Activated CD4-positive, alpha-beta memory T cell treated with anti-CD3 and anti-CD28 coated beads, Interleukin-2, amount 10 ng/mL, durations not matched to agents 7 days and 5 days (primary cell): ENCODE results near the gene BSPH1. TPM values are rescaled to one million over a fixed set of nuclear protein-coding genes. Genes with fewer than 3 reads are reported as not detected.
"Not testable (repeated sequence)": the region's sequence is repeated elsewhere in the genome, so short reads cannot be mapped to it uniquely, and the experiment has no call there.

Experiments
- CTCF ChIA-PET: fragments of 350-600 bp; sonication (Branson Sonifier 250); formaldehyde crosslinking; loops from one replicate; lab custom pipeline; 2021; ENCODE audit warnings: antibody characterized with exemption, inconsistent platforms; lab: Charles Lee
- POLR2A ChIA-PET: fragments of 350-600 bp; sonication (Branson Sonifier 250); formaldehyde crosslinking; loops from one replicate; lab custom pipeline; 2021; ENCODE audit warnings: antibody characterized with exemption; lab: Charles Lee
- DNase-seq: peaks from one replicate; pipeline ENCODE4 v3.0.0-alpha.2; 2020
- H3K27ac Mint-ChIP-seq: one replicate; pipeline ENCODE4 v1.8.0; 2021; ENCODE audit warnings: mild to moderate bottlenecking, mixed read lengths
- H3K27me3 Mint-ChIP-seq: one replicate; pipeline ENCODE4 v1.8.0; 2021; ENCODE audit warnings: mixed read lengths
- H3K36me3 Mint-ChIP-seq: one replicate; pipeline ENCODE4 v1.8.0; 2021; ENCODE audit warnings: low read depth, mixed read lengths
- H3K4me1 Mint-ChIP-seq: one replicate; pipeline ENCODE4 v1.8.0; 2021; ENCODE audit warnings: mixed read lengths
- H3K4me3 Mint-ChIP-seq: one replicate; pipeline ENCODE4 v1.8.0; 2021; ENCODE audit warnings: mild to moderate bottlenecking, mixed read lengths
- H3K9me3 Mint-ChIP-seq: one replicate; pipeline ENCODE4 v1.8.0; 2021; ENCODE audit warnings: mixed read lengths
- total RNA-seq, 2 experiments: library from RNA; stranded (reverse); gene quantifications; one replicate each; pipeline ENCODE4 v1.2.3, GENCODE V29; 2021

The BSPH1 gene
- total RNA-seq, 2 experiments from 2014 or later: not detected

- no peak overlapping the region for H3K4me3 Mint-ChIP-seq
- H3K27ac Mint-ChIP-seq: no peak overlapping the region
- H3K4me1 Mint-ChIP-seq: no peaks in the 10 kb centered on the region
- POLR2A ChIA-PET: no interaction called here
- no peak for DNase-seq
- peaks cover 12% of the 10 kb centered on the region for H3K27me3 Mint-ChIP-seq
- CTCF ChIA-PET: no interaction called here
- no peaks in the 10 kb centered on the region for H3K36me3 Mint-ChIP-seq
- H3K9me3 Mint-ChIP-seq: no peaks in the 10 kb centered on the region
Observed at GRCh38 chr19:47996230-47996727, 4.3 kb upstream of the BSPH1 start.

GRCh38 chr19:47994209-47994802 is 2.3 kb upstream of the BSPH1 start, which contains the start of gene ELSPBP1:
Gene ELSPBP1 (plus strand): TSS chr19:47994632. CDS start chr19:48008668, 14,036 bp downstream.
- no peaks in the 10 kb centered on the region for H3K36me3 Mint-ChIP-seq
- no peaks in the 10 kb centered on the region for H3K9me3 Mint-ChIP-seq
- POLR2A ChIA-PET: no interaction called here
- no peaks in the 10 kb centered on the region for H3K4me1 Mint-ChIP-seq
- peaks cover 17% of the 10 kb centered on the region for H3K27me3 Mint-ChIP-seq
- CTCF ChIA-PET: no interaction called here
- H3K4me3 Mint-ChIP-seq: no peak within 1 kb of the TSS
- H3K27ac Mint-ChIP-seq: no peak within 1 kb of the TSS
- DNase-seq: no peak

- Mint-ChIP-seq H3K36me3 (no peaks in the 10 kb centered on the region), H3K27me3 (peaks cover 16% of the 10 kb centered on the region), H3K27ac (no peak overlapping the region), H3K4me1 (no peaks in the 10 kb centered on the region), H3K9me3 (no peaks in the 10 kb centered on the region), H3K4me3 (no peak overlapping the region)
- no peak for DNase-seq
- POLR2A ChIA-PET: no interaction called here
- CTCF ChIA-PET: no interaction called here
Observed at GRCh38 chr19:47991191-47991808, 670 bp downstream of the BSPH1 start.

- Mint-ChIP-seq H3K4me3 (no peak overlapping the region), H3K36me3 (no peaks in the 10 kb centered on the region), H3K27me3 (peaks cover 24% of the 10 kb centered on the region), H3K27ac (no peak overlapping the region), H3K4me1 (no peaks in the 10 kb centered on the region), H3K9me3 (no peaks in the 10 kb centered on the region)
- POLR2A ChIA-PET: no interaction called here
- CTCF ChIA-PET: no interaction called here
- DNase-seq: no peak
Observed at GRCh38 chr19:47973529-47973928, 18.4 kb downstream of the BSPH1 start.

GRCh38 chr19:47955936-47956335 is 36.0 kb downstream of the BSPH1 start:
- H3K36me3 Mint-ChIP-seq, CTCF ChIA-PET, H3K27ac Mint-ChIP-seq, H3K4me1 Mint-ChIP-seq, DNase-seq, H3K9me3 Mint-ChIP-seq, POLR2A ChIA-PET, H3K4me3 Mint-ChIP-seq: not testable (repeated sequence)
- H3K27me3 Mint-ChIP-seq: peaks cover 12% of the 10 kb centered on the region

- DNase-seq, H3K4me1 Mint-ChIP-seq, H3K27ac Mint-ChIP-seq, POLR2A ChIA-PET, H3K36me3 Mint-ChIP-seq, H3K27me3 Mint-ChIP-seq, H3K9me3 Mint-ChIP-seq, H3K4me3 Mint-ChIP-seq, CTCF ChIA-PET: not testable (repeated sequence)
Observed at GRCh38 chr19:47952132-47952531, 39.8 kb downstream of the BSPH1 start.

- H3K4me3 Mint-ChIP-seq, DNase-seq, H3K36me3 Mint-ChIP-seq, CTCF ChIA-PET, POLR2A ChIA-PET, H3K4me1 Mint-ChIP-seq, H3K9me3 Mint-ChIP-seq, H3K27ac Mint-ChIP-seq, H3K27me3 Mint-ChIP-seq: not testable (repeated sequence)
Observed at GRCh38 chr19:47949852-47950521, 42.0 kb downstream of the BSPH1 start.

GRCh38 chr19:47928581-47928980 is 63.4 kb downstream of the BSPH1 start:
- DNase-seq, H3K36me3 Mint-ChIP-seq, POLR2A ChIA-PET, CTCF ChIA-PET, H3K4me3 Mint-ChIP-seq, H3K4me1 Mint-ChIP-seq, H3K27me3 Mint-ChIP-seq, H3K27ac Mint-ChIP-seq, H3K9me3 Mint-ChIP-seq: not testable (repeated sequence)

- H3K4me3 Mint-ChIP-seq, H3K36me3 Mint-ChIP-seq, H3K9me3 Mint-ChIP-seq, H3K27ac Mint-ChIP-seq, CTCF ChIA-PET, POLR2A ChIA-PET, H3K4me1 Mint-ChIP-seq, DNase-seq, H3K27me3 Mint-ChIP-seq: not testable (repeated sequence)
Observed at GRCh38 chr19:47920107-47920506, 71.9 kb downstream of the BSPH1 start.

Other genes starting within 250 kb of the BSPH1 start
- 100 to 1,000 TPM; 257 to 271 TPM for gene NOP53, start 246.6 kb downstream of the BSPH1 start, total RNA-seq
- gene SELENOW, start 213.5 kb downstream of the BSPH1 start, total RNA-seq: 100 to 1,000 TPM; 110 to 120 TPM
- gene TPRX1, start 187.6 kb downstream of the BSPH1 start, total RNA-seq: not detected
- not detected for gene CRX, start 170.2 kb downstream of the BSPH1 start, total RNA-seq
- gene TPRX2, start 132.9 kb downstream of the BSPH1 start, total RNA-seq: not detected
- not detected for gene SULT2A1, start 105.9 kb downstream of the BSPH1 start, total RNA-seq
- not detected for gene ELSPBP1, start 2.5 kb upstream of the BSPH1 start, total RNA-seq
- gene CABP5, start 51.9 kb upstream of the BSPH1 start, total RNA-seq: not detected
- gene PLA2G4C, start 118.6 kb upstream of the BSPH1 start, total RNA-seq: 10 to 100 TPM; 10.8 to 11.5 TPM
- 100 to 1,000 TPM; 137 to 146 TPM for gene LIG1, start 178.2 kb upstream of the BSPH1 start, total RNA-seq
- 1 to 10 TPM; 7.0 to 7.8 TPM for gene ZSWIM9, start 178.5 kb upstream of the BSPH1 start, total RNA-seq